GM18520 (cell line): ENCODE results near the gene ABTB2.

ENCODE experiments used
- ATAC-seq: cut with Tn5 transposase; IDR thresholded peaks from one replicate; pipeline ENCODE4 v1.9.1; 2021; ENCODE audit not compliant: unreplicated experiment

The ABTB2 gene

GRCh38 chr11:34317666-34318065 lies 40.1 kb downstream of the ABTB2 start:
- ATAC-seq, result no peak

- no peak for ATAC-seq
Measured at GRCh38 chr11:34317036-34317360, 40.8 kb downstream of the ABTB2 start.

GRCh38 chr11:34316347-34317035 lies 41.3 kb downstream of the ABTB2 start:
- ATAC-seq, result no peak

- no peak for ATAC-seq
Measured at GRCh38 chr11:34315394-34315793, 42.4 kb downstream of the ABTB2 start.

- ATAC-seq, result no peak
Measured at GRCh38 chr11:34314936-34315335, 42.9 kb downstream of the ABTB2 start.

- ATAC-seq, result no peak
Measured at GRCh38 chr11:34314176-34314575, 43.6 kb downstream of the ABTB2 start.

GRCh38 chr11:34313099-34313517 lies 44.7 kb downstream of the ABTB2 start:
- no peak for ATAC-seq

GRCh38 chr11:34311126-34311525 lies 46.7 kb downstream of the ABTB2 start:
- no peak for ATAC-seq

GRCh38 chr11:34309965-34310364 lies 47.8 kb downstream of the ABTB2 start:
- no peak for ATAC-seq

- no peak for ATAC-seq
Measured at GRCh38 chr11:34308913-34309585, 48.8 kb downstream of the ABTB2 start.

- no peak for ATAC-seq
Measured at GRCh38 chr11:34308049-34308912, 49.5 kb downstream of the ABTB2 start.

GRCh38 chr11:34305780-34306179 lies 52.0 kb downstream of the ABTB2 start:
- ATAC-seq, result no peak

- no peak for ATAC-seq
Measured at GRCh38 chr11:34305193-34305592, 52.6 kb downstream of the ABTB2 start.

GRCh38 chr11:34303028-34303570 lies 54.7 kb downstream of the ABTB2 start:
- no peak for ATAC-seq

- peak; percentile 90 for ATAC-seq
Measured at GRCh38 chr11:34302046-34302921, 55.5 kb downstream of the ABTB2 start.

GRCh38 chr11:34300926-34301295 lies 56.9 kb downstream of the ABTB2 start:
- no peak for ATAC-seq

- ATAC-seq, result no peak
Measured at GRCh38 chr11:34300026-34300925, 57.5 kb downstream of the ABTB2 start.

GRCh38 chr11:34299284-34299972 lies 58.4 kb downstream of the ABTB2 start:
- ATAC-seq, result no peak

- ATAC-seq, result no peak
Measured at GRCh38 chr11:34298871-34299270, 58.9 kb downstream of the ABTB2 start.
